Glutamatergic neuron (in vitro differentiated cells): ENCODE data around the gene SLC30A2. TPM values are rescaled to one million over a fixed set of nuclear protein-coding genes. Genes with fewer than 3 reads are reported as not detected.

ENCODE experiments used
- DNase-seq: peaks from one replicate; pipeline ENCODE4 v3.0.0; 2022
- H3K27ac Mint-ChIP-seq: one replicate; pipeline ENCODE4 v1.8.0; 2020; ENCODE audit warnings: mild to moderate bottlenecking, mixed read lengths, inconsistent platforms; ENCODE audit not compliant: unreplicated experiment
- H3K27me3 Mint-ChIP-seq: one replicate; pipeline ENCODE4 v1.8.0; 2020; ENCODE audit warnings: mild to moderate bottlenecking, moderate library complexity, mixed read lengths, inconsistent platforms; ENCODE audit not compliant: unreplicated experiment
- H3K36me3 Mint-ChIP-seq: one replicate; pipeline ENCODE4 v1.8.0; 2020; ENCODE audit warnings: mild to moderate bottlenecking, mixed read lengths, inconsistent platforms; ENCODE audit not compliant: unreplicated experiment
- H3K4me1 Mint-ChIP-seq: one replicate; pipeline ENCODE4 v1.8.0; 2020; ENCODE audit warnings: mild to moderate bottlenecking, low read depth, mixed read lengths, inconsistent platforms; ENCODE audit not compliant: unreplicated experiment
- H3K4me3 Mint-ChIP-seq: one replicate; pipeline ENCODE4 v1.8.0; 2020; ENCODE audit warnings: mild to moderate bottlenecking, mixed read lengths, inconsistent platforms; ENCODE audit not compliant: unreplicated experiment
- H3K9me3 Mint-ChIP-seq: one replicate; pipeline ENCODE4 v1.8.0; 2020; ENCODE audit warnings: mild to moderate bottlenecking, moderate library complexity, mixed read lengths, inconsistent platforms; ENCODE audit not compliant: unreplicated experiment
- total RNA-seq: library from RNA; stranded (reverse); fragmentation: NEBNext Ultra II Directional; extraction: Animal tissue kit (Norgen Biotek cat#: 25700); gene quantifications from one replicate; pipeline ENCODE4 v1.2.1, GENCODE V29; 2021; ENCODE audit not compliant: unreplicated experiment
- TF ChIP-seq, protein P1 (sequence below): fragments of 200-600 bp; sonication (generic); IDR thresholded peaks from one replicate; pipeline ENCODE4 v1.5.0; 2021; ENCODE audit not compliant: partially characterized antibody, unreplicated experiment

SLC30A2 gene
- total RNA-seq, 1 donor from 2014 or later, result not detected

DNA sequence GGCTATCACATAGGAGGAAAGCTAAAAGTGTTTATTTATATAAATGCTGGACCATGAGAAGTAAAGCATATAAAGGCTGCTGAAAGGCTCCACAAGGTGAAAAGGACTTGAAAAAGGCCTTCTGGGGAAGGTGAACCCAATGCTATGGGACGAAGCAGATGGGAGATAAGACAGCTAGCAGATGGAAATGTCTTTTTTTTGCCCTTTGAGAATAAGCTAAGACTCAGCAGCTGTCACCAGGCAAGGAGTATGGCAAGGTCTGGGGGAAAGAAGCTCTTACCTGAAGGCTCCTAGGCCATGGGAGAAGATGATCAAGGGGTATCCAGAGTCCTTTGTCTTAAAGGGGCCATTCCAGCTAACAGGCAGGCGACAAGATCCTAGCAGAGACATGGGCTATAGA is 58.0 kb downstream of the SLC30A2 start:
- H3K27ac Mint-ChIP-seq, result peak overlapping the region; percentile 89
- H3K27me3 Mint-ChIP-seq, result peaks cover 5% of the 10 kb centered on the region
- peaks cover 2% of the 10 kb centered on the region for H3K9me3 Mint-ChIP-seq
- TF ChIP-seq, protein P1, sequence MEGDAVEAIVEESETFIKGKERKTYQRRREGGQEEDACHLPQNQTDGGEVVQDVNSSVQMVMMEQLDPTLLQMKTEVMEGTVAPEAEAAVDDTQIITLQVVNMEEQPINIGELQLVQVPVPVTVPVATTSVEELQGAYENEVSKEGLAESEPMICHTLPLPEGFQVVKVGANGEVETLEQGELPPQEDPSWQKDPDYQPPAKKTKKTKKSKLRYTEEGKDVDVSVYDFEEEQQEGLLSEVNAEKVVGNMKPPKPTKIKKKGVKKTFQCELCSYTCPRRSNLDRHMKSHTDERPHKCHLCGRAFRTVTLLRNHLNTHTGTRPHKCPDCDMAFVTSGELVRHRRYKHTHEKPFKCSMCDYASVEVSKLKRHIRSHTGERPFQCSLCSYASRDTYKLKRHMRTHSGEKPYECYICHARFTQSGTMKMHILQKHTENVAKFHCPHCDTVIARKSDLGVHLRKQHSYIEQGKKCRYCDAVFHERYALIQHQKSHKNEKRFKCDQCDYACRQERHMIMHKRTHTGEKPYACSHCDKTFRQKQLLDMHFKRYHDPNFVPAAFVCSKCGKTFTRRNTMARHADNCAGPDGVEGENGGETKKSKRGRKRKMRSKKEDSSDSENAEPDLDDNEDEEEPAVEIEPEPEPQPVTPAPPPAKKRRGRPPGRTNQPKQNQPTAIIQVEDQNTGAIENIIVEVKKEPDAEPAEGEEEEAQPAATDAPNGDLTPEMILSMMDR, result no peak
- peak overlapping the region; percentile 32 for H3K4me3 Mint-ChIP-seq
- H3K36me3 Mint-ChIP-seq, result no peaks in the 10 kb centered on the region
- peaks cover 34% of the 10 kb centered on the region for H3K4me1 Mint-ChIP-seq
- DNase-seq, result no peak

Other genes with a start within 250 kb of the SLC30A2 start
- 79.8 TPM for gene SELENON, start 245.9 kb downstream of the SLC30A2 start, total RNA-seq
- gene MTFR1L, start 226.2 kb downstream of the SLC30A2 start, total RNA-seq, result 70.4 TPM
- 1.3 TPM for gene AUNIP, start 186.7 kb downstream of the SLC30A2 start, total RNA-seq
- 6.4 TPM for gene PAQR7, start 170.4 kb downstream of the SLC30A2 start, total RNA-seq
- 2,298 TPM for gene STMN1, start 139.7 kb downstream of the SLC30A2 start, total RNA-seq
- gene PAFAH2, start 48.1 kb downstream of the SLC30A2 start, total RNA-seq, result 6.3 TPM
- 2.6 TPM for gene EXTL1, start 24.3 kb downstream of the SLC30A2 start, total RNA-seq
- not detected for gene TRIM63, start 21.5 kb upstream of the SLC30A2 start, total RNA-seq
- 7.2 TPM for gene PDIK1L, start 65.7 kb upstream of the SLC30A2 start, total RNA-seq
- 0.25 TPM for gene FAM110D, start 113.0 kb upstream of the SLC30A2 start, total RNA-seq
- gene C1orf232, start 122.8 kb upstream of the SLC30A2 start, total RNA-seq, result not detected
- 35.9 TPM for gene ZNF593, start 123.8 kb upstream of the SLC30A2 start, total RNA-seq
- 4.2 TPM for gene ZNF593OS, start 125.7 kb upstream of the SLC30A2 start, total RNA-seq
- 9.9 TPM for gene CNKSR1, start 131.4 kb upstream of the SLC30A2 start, total RNA-seq
- gene CATSPER4, start 144.5 kb upstream of the SLC30A2 start, total RNA-seq, result not detected
- gene CEP85, start 188.1 kb upstream of the SLC30A2 start, total RNA-seq, result 28.2 TPM
- 412 TPM for gene SH3BGRL3, start 234.0 kb upstream of the SLC30A2 start, total RNA-seq